ENCODE measurements around the gene NPIPB2.
"Not testable (repeated sequence)": the region's sequence is repeated elsewhere in the genome, so short reads cannot be mapped to it uniquely, and the experiment has no call there.

NPIPB2 gene

GRCh38 chr16:11941945-11942344 is at the start of gene NPIPB2:
Gene NPIPB2, minus strand, starts transcription at chr16:11942045. Its CDS starts 0 bp downstream, at chr16:11942045.
- DNase-seq = not testable (repeated sequence)

DNA sequence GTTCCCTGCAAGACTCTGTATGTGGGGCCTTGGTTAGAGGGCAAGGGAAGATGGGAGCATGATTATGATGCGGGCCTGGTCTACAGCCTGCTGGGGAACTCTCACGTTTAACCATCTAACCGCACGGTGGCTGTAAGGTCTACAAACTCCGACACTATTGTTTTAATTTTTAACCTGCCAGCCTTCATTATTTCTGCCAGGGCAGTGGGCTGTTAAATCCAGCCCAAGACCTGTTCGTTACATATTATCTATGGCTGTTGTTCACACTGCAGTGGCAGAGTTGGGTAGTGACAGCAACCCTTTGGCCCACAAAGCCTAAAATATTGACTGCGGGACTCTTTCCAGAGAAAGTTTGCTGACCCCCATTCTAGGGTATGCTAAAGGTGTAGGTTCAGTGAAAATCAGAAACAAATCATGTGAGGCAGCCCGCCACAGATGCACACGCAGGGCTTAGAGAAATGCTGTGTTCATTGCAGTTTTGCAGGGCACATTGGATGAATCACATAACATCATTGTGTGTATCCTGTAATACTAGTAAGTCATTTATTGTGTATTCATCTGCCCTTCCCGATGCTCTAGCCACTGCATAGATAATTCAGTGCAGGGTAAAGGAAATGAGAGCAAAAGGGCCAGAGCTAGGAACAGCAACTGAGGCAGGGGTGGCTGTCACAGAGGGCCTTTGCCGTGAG is 49.0 kb upstream of the NPIPB2 start:
- DNase-seq = no peak

- no peak for DNase-seq
These were observed 46.6 kb upstream of the NPIPB2 start for GRCh38 chr16:11988258-11988978.

GRCh38 chr16:11986521-11987057 is 44.7 kb upstream of the NPIPB2 start:
- no peak for DNase-seq

DNA sequence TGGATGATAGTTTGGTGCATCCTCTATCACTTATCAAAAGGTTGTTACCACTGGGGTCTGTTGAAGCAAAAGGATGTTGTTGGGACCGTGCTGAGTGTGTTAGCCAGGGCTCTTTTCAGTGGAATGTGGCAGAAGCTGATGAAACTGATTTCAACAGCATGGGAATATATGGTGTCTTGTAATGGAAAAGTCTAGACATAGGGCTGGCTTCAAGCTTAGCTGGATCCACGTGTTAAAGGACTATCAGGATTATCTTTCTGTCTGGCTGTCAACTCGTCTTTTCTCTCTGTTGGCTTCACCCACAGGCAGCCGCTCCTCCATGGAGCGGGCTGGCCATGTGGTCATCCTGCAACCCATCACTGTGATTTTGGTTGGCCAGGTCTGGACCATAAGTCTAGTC is 43.4 kb upstream of the NPIPB2 start:
- no peak for DNase-seq

GRCh38 chr16:11980136-11980844 is 38.4 kb upstream of the NPIPB2 start:
- DNase-seq = no peak

DNA sequence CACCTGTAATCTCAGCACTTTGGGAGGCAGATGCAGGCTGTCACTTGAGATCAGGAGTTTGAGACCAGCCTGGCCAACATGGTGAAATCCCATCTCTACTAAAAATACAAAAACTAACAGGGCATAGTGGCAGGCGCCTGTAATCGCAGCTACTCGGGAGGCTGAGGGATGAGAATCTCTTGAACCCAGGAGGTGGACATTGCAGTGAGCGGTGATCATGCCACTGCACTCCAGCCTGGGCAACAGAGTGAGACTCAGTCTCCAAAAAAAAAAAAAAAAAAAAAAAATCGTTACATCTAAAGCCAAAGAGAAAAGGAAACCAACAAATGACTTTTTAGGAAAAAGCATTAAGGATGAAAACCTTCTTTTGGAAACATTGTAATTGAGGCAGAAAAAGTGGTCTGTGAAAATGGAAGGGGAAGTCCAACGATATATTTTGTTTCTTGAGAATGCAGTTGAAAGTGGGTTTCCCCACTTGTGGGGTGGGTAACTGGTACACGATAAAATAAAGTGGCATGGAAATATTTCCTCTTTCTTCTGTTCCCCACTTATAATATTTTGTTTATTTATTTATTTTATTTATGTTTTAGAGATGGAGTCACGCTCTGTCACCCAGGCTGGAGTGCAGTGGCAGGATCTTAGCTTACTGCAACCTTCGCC is 37.3 kb upstream of the NPIPB2 start:
- no peak for DNase-seq

DNA sequence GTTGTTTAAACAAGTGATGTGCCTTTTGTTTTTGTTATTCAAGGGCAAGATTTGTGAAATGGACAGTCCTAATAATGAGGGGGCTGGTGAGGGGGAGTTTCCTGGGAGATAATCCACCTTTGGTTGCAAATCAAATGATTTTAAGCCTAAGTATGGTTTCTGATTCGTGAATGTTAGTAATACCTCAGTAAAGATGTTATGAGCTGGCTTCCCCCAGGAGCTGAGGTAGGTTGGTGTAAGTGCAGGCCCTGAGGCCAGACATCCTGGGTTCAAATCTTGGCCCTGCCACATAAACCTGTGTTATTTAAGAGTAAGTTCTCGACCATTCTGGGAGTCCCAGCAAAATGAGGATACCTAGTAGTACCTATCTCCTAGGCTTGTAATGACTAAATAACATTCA is 36.2 kb upstream of the NPIPB2 start:
- no peak for DNase-seq

GRCh38 chr16:11977376-11978041 is 35.7 kb upstream of the NPIPB2 start:
- DNase-seq = no peak

DNA sequence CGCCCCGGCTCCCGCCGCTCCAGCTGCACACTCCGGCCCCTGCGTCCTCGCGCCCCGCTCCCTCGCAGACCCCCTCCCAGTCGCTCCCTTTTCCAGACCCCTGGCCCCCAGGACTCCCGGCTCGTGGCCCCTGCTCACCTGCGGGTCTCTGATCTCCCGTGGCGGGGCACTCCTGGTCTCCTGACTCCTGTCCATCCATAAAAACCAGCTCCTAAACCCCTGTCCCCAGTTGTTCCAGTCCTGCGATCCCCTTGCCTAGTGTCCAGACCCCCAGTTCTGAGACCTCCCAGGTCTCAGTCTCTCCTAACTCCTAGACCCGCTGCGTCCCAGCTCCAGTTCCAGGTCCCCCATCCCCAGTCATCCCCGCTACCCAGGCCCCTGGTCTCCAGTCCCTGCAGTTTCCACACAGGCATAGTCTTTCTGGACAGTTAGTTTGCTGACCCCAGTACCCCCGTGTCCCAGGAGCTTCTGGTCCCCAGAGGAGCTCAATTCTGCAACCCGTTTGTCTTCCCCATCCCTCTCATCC is 35.1 kb upstream of the NPIPB2 start:
- DNase-seq = peak; percentile 59

DNA sequence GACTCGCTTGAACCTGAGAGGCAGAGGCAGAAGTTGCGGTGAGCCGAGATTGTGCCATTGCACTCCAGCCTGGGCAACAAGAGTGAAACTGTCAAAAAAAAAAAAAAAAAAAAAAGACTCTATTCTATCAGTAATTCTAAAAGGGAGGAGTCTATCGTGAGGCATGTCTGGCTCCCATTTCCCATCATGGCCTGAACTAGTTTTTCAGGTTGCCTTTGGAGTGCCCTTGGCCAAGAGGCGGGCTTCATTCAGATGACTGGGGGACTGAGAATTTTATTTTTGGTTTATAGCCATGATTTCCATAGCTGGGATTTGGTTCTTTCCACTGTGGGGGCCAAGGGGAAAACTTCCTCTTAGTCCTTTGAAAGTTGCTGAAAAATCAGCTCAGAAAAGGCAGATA is 31.2 kb upstream of the NPIPB2 start:
- DNase-seq = no peak

GRCh38 chr16:11972128-11972527 is 30.3 kb upstream of the NPIPB2 start:
- peak; percentile 56 for DNase-seq

- not testable (repeated sequence) for DNase-seq
These were observed 28.4 kb upstream of the NPIPB2 start for GRCh38 chr16:11970292-11970691.

DNA sequence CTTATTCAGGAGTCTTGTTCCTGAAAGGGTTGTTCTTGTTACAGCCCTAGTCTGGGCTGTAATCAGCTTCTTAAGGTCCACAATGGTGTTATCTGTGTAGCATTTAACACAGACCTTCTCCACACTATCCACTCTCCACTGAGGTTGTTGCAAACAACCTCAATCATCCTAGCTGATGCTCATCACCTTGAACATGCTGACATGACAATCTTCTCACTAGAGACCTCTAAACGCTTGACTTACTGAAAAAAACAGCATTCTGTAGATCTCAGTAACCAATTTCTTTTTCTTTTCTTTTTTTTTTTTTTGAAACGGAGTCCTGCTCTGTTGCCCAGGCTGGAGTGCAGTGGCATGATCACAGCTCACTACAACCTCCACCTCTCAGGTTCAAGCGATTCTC is 26.7 kb upstream of the NPIPB2 start:
- DNase-seq = no peak

DNA sequence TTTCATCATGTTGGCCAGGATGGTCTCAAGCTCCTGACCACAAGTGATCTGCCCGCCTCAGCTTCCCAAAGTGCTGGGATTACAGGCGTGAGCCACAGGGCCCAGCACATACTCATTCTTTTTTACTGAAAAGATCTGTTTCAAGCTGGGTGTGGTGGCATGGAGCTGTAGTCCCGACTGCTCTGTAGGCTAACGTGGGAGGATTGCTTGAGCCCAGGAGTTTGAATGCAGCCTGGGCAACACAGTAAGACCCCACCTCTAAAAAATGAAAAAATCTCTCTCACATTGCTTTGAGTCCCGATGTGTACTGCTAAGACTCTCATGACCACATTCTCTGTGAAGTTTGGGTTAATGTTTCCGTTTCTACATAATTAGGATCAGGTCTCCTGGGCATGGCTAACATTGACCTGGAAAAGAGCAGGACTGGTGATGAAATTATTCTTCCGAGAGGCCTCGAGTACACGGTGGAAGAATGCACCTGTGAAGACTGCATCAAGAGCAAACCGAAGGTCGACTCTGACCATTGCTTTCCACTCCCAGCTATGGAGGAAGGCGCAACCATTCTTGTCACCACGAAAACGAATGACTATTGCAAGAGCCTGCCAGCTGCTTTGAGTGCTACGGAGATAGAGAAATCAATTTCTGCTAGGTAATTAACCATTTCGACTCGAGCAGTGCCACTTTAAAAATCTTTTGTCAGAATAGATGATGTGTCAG is 25.5 kb upstream of the NPIPB2 start:
- no peak for DNase-seq

- DNase-seq = no peak
These were observed 24.3 kb upstream of the NPIPB2 start for GRCh38 chr16:11966173-11966572.

GRCh38 chr16:11964761-11965551 is 23.1 kb upstream of the NPIPB2 start, which contains the start of gene TNFRSF17:
Gene TNFRSF17, plus strand, starts transcription at chr16:11965210. Its CDS starts 115 bp downstream, at chr16:11965325.
- no peak for DNase-seq

GRCh38 chr16:11963706-11964105 is 21.9 kb upstream of the NPIPB2 start:
- no peak for DNase-seq

- not testable (repeated sequence) for DNase-seq
These were observed 21.1 kb upstream of the NPIPB2 start for GRCh38 chr16:11962978-11963377.

DNA sequence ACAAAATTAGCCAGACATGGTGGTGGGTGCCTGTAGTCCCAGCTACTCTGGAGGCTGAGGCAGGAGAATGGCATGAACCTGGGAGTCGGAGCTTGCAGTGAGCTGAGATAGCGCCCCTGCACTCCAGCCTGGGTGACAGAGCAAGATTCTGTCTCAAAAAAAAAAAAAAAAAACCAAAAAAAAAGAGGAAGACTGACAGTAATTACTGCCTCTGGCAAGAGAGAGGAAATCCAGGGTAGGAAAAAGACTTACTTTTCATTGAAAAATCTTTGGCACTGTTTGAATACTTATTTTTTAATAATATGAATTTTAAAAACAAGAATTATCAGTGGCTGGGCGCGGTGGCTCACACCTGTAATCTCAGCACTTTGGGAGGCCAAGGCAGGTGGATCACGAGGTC is 20.6 kb upstream of the NPIPB2 start:
- not testable (repeated sequence) for DNase-seq

Measured in NCI-H69 (cell line).